Subcutaneous abdominal adipose tissue (tissue), 5 donors: ENCODE results near the gene OR1F1.
"Not testable (repeated sequence)": the region's sequence is repeated elsewhere in the genome, so short reads cannot be mapped to it uniquely, and the experiment has no call there.

Experiments
- H3K27ac ChIP-seq: one replicate; pipeline ENCODE4 v1.7.0; 2013; ENCODE audit warnings: low read depth, mild to moderate bottlenecking, inconsistent platforms, low read length, moderate library complexity
- H3K27me3 ChIP-seq, 5 donors: one replicate each; pipeline ENCODE4 v1.7.0; 2013; ENCODE audit warnings: low read length in 5 of 5, inconsistent platforms in 1 of 5; ENCODE audit not compliant: control insufficient read depth in 5 of 5, insufficient read depth in 4 of 5
- H3K36me3 ChIP-seq, 5 donors: one replicate each; pipeline ENCODE4 v1.7.0; 2013; ENCODE audit warnings: low read length in 5 of 5; ENCODE audit not compliant: control insufficient read depth in 5 of 5, insufficient read depth in 5 of 5
- H3K4me1 ChIP-seq, 5 donors: one replicate each; pipeline ENCODE4 v1.7.0; 2013; ENCODE audit warnings: low read length in 5 of 5, mild to moderate bottlenecking in 3 of 5, moderate library complexity in 1 of 5; ENCODE audit not compliant: control insufficient read depth in 5 of 5, insufficient read depth in 5 of 5
- H3K4me3 ChIP-seq, 5 donors: one replicate each; pipeline ENCODE4 v1.7.0; 2013; ENCODE audit warnings: low read length in 5 of 5, low read depth in 1 of 5
- H3K9ac ChIP-seq, 5 donors: one replicate each; pipeline ENCODE4 v1.7.0; 2013; ENCODE audit warnings: low read length in 5 of 5, mild to moderate bottlenecking in 4 of 5, moderate library complexity in 3 of 5
- H3K9me3 ChIP-seq, 5 donors: one replicate each; pipeline ENCODE4 v1.7.0; 2013; ENCODE audit warnings: low read length in 5 of 5; ENCODE audit not compliant: control insufficient read depth in 5 of 5
- donor health status: healthy.
- donor health status: healthy.
- donor health status: healthy.
- donor health status: healthy.
- donor health status: healthy.

The OR1F1 gene

DNA sequence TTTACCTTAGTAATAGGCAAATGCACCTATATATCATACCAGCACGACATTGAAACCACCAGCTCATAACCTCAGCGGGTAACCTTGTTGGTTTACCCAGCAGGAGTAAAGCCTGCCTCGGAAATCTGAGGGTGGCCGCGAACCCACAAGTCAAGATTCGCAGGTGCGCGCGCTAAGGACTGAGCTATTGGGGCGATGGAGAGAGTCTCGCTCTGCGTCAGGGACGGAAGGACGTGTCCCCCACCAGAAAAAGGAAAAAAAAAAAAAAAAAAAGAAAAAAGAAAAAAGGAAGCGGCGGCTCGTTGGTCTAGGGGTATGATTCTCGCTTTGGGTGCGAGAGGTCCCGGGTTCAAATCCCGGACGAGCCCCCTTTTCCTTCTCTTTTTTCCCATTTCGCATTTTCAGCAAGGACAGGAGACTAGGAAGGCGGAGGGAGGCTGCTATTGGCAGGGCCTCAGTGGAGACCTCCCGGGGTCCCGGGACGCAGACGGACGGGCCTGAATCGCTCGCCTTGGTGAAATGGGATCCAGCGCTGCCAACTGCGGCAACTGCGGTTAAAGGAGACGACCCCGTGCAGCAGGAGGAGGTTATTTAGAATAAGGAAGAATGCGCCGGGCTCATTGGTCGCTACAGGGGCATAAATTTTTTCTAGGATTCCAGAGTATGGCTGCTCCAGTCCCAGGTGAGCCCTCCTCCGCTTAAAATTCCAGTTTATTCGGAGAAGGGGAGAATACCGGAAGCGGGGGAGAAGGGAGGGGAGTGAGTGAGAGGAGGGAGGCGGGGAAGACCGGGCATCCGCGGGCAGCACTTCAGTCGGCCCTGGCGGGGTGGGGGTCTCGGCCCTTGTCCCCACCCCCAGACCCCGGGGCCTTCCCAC, at the start of gene OR1F1:
OR1F1 (plus strand) TSS at position 407 of the 877 bp plus-strand sequence.
- peaks cover 0 to 32% (median 26%) of the 10 kb centered on the region in 5 donors for H3K4me1 ChIP-seq
- peaks cover 51 to 85% (median 68%) of the 10 kb centered on the region in 5 donors for H3K27me3 ChIP-seq
- no peaks in the 10 kb centered on the region for H3K9me3 ChIP-seq
- H3K4me3 ChIP-seq: peak within 1 kb of the TSS in 3 of 5 donors; percentile 5 to 52 (median 38)
- H3K36me3 ChIP-seq: no peaks in the 10 kb centered on the region
- H3K27ac ChIP-seq: no peak within 1 kb of the TSS
- no peak within 1 kb of the TSS for H3K9ac ChIP-seq

GRCh38 chr16:3138342-3138741, 49.7 kb upstream of the OR1F1 start:
- H3K27ac ChIP-seq: no peak overlapping the region
- no peaks in the 10 kb centered on the region for H3K9me3 ChIP-seq
- no peak overlapping the region for H3K9ac ChIP-seq
- H3K27me3 ChIP-seq: no peaks in the 10 kb centered on the region
- H3K4me1 ChIP-seq: peaks cover 2 to 21% (median 17%) of the 10 kb centered on the region in 5 donors
- H3K36me3 ChIP-seq: peaks cover 0 to 61% (median 42%) of the 10 kb centered on the region in 5 donors
- no peak overlapping the region for H3K4me3 ChIP-seq

DNA sequence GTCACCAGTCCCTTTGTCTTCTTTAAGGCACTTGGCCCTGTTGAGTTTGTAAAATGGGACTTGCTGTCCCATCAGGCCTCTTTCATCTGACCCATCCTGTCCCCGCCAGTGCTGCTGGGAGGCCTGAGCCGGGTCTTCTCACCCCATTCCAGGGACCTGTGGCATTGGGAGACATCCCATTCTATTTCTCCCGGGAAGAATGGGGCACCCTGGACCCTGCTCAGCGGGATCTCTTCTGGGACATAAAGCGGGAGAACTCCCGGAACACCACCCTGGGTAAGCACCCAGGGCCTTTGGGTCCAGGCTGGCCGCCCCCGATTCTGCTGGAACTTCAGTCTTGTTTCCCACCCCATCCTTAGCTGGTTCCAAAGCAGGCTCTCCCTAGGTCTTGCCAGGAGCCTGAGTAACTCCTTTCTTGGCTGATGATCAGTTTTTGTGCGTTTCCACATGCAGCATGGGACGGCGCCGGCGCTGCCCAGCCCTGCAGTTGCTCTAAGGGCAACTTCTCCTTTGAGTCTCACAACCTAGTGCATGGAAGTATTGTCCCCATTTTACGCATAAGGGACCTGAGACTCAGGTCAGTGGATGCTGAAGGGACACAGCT, 49.1 kb upstream of the OR1F1 start:
- Histone ChIP-seq H3K27me3 (no peaks in the 10 kb centered on the region), H3K9ac (no peak overlapping the region), H3K4me1 (peaks cover under 1 to 18% (median 14%) of the 10 kb centered on the region in 5 donors), H3K4me3 (no peak overlapping the region), H3K27ac (no peak overlapping the region), H3K9me3 (no peaks in the 10 kb centered on the region), H3K36me3 (peaks cover 0 to 61% (median 42%) of the 10 kb centered on the region in 5 donors)

GRCh38 chr16:3139561-3139960, 48.4 kb upstream of the OR1F1 start:
- not testable (repeated sequence) for H3K9ac ChIP-seq, H3K9me3 ChIP-seq, H3K27ac ChIP-seq, H3K27me3 ChIP-seq, H3K4me3 ChIP-seq
- Histone ChIP-seq H3K4me1 (peaks cover 0 to 12% (median 9%) of the 10 kb centered on the region in 5 donors), H3K36me3 (peaks cover 0 to 61% (median 42%) of the 10 kb centered on the region in 5 donors)

DNA sequence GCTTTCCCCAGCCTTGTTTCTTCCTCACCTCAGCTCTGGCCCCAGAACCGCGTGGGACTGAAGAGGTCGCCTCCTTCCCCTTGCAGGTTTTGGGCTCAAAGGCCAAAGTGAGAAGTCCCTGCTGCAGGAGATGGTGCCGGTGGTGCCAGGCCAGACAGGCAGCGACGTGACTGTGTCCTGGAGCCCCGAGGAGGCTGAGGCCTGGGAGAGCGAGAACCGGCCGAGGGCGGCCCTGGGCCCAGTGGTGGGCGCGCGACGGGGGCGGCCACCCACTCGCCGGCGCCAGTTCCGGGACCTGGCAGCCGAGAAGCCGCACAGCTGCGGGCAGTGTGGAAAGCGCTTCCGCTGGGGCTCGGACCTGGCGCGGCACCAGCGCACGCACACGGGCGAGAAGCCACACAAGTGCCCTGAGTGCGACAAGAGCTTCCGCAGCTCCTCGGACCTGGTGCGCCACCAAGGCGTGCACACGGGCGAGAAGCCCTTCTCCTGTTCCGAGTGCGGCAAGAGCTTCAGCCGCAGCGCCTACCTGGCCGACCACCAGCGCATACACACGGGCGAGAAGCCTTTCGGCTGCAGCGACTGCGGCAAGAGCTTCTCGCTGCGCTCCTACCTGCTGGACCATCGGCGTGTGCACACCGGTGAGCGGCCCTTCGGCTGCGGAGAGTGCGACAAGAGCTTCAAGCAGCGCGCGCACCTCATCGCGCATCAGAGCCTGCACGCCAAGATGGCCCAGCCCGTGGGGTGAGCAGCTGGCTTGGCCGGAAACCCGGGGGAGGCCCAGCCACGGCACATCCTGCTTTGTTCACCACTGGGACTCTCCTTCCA, 47.2 kb upstream of the OR1F1 start:
- no peaks in the 10 kb centered on the region for H3K9me3 ChIP-seq
- H3K4me1 ChIP-seq: peaks cover 0 to 4% (median 3%) of the 10 kb centered on the region in 5 donors
- peaks cover 0 to 3% (median 0%) of the 10 kb centered on the region in 5 donors for H3K27me3 ChIP-seq
- H3K27ac ChIP-seq: no peak overlapping the region
- no peak overlapping the region for H3K9ac ChIP-seq
- peaks cover 0 to 61% (median 42%) of the 10 kb centered on the region in 5 donors for H3K36me3 ChIP-seq
- no peak overlapping the region for H3K4me3 ChIP-seq

GRCh38 chr16:3141781-3142311, 46.2 kb upstream of the OR1F1 start:
- Histone ChIP-seq H3K27me3 (peaks cover 0 to 3% (median 0%) of the 10 kb centered on the region in 5 donors), H3K36me3 (peaks cover 0 to 61% (median 42%) of the 10 kb centered on the region in 5 donors), H3K4me3 (no peak overlapping the region), H3K9ac (no peak overlapping the region), H3K9me3 (no peaks in the 10 kb centered on the region), H3K27ac (no peak overlapping the region), H3K4me1 (no peaks in the 10 kb centered on the region)

DNA sequence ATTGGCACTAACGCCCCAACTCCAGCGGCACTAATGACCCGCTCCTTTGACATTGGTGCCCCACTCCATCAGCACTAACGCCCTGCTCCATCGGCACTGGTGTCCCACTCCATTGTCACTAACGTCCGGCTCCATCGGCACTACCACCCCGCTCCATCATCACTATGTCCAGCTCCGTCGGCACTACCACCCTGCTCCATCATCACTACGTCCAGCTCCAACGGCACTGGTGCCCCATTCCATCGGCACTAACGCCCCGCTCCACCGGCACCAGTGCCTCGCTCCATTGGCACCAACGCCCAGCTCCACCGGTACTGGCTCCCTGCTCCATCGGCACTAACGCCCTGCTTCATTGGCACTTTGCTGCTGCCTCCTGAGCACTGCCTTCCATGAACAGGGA, 45.7 kb upstream of the OR1F1 start:
- Histone ChIP-seq H3K27ac (no peak overlapping the region), H3K4me3 (no peak overlapping the region), H3K36me3 (peaks cover 0 to 56% (median 41%) of the 10 kb centered on the region in 5 donors), H3K9ac (no peak overlapping the region), H3K9me3 (no peaks in the 10 kb centered on the region), H3K27me3 (peaks cover 0 to 3% (median 0%) of the 10 kb centered on the region in 5 donors), H3K4me1 (no peaks in the 10 kb centered on the region)

GRCh38 chr16:3142770-3143169, 45.2 kb upstream of the OR1F1 start:
- no peaks in the 10 kb centered on the region for H3K9me3 ChIP-seq
- H3K4me3 ChIP-seq: no peak overlapping the region
- H3K27me3 ChIP-seq: peaks cover 0 to 3% (median 0%) of the 10 kb centered on the region in 5 donors
- no peaks in the 10 kb centered on the region for H3K4me1 ChIP-seq
- no peak overlapping the region for H3K27ac ChIP-seq
- H3K9ac ChIP-seq: no peak overlapping the region
- H3K36me3 ChIP-seq: peaks cover 0 to 52% (median 37%) of the 10 kb centered on the region in 5 donors

- Histone ChIP-seq H3K36me3 (peaks cover 0 to 48% (median 36%) of the 10 kb centered on the region in 5 donors), H3K4me1 (no peaks in the 10 kb centered on the region), H3K27me3 (peaks cover 0 to 3% (median 0%) of the 10 kb centered on the region in 5 donors), H3K9me3 (no peaks in the 10 kb centered on the region), H3K27ac (no peak overlapping the region), H3K4me3 (no peak overlapping the region), H3K9ac (no peak overlapping the region)
Observed at GRCh38 chr16:3143189-3143588, 44.8 kb upstream of the OR1F1 start.
